Uterus (tissue), 2 donors: ENCODE results near the gene GLB1L2.

Experiments
- POLR2A ChIP-seq, 2 donors: fragments of 450-650 bp; IDR thresholded peaks; one replicate each; pipeline ENCODE4 v1.6.1; 2016; ENCODE audit warnings: antibody characterized with exemption in 2 of 2, mild to moderate bottlenecking in 1 of 2, moderate library complexity in 1 of 2
- TF ChIP-seq, protein P1 (sequence below), 4 experiments: fragments of 200-600 bp in 2 of 4; fragments of 450-650 bp in 2 of 4; sonication (generic) in 2 of 4; IDR thresholded peaks; one replicate each; pipeline ENCODE4 v1.5.1; 2016 to 2019; ENCODE audit warnings: antibody characterized with exemption in 4 of 4, mild to moderate bottlenecking in 2 of 4, moderate library complexity in 1 of 4

DNA sequence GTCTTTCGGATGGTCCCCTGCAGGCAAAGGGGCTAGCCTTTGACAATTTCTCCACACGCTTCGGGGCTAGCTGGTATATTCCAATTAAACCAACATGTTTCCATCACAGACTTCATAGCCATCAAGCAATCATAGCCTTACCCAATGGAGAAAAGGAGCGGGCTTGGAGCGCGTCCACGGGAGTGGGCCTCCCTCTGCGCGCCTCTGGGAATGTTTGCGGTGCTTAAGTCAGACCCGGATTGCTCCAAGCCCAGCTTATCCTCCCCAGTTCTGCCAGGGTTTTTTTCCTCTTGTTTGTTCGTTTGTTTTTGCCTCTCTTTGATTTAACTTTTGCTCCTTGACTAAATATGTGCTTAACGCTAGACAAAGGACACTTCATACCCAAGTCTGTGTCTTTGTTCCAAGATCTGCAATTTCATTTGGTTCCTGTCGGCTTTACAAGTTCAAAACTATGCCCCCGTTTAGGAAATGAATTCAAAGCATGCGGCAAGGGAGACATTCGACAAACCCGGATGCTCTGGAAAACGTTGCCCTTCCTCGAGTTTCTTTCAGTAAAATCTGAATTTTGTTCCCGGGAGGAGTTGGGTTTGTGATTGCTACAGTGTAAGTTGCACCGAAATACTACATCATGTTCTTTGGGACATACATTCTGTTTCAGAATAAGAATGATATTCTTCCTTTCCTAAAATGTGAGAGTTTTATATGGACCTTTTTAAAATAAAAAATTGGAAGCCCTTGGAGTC lies 1.0 kb upstream of the GLB1L2 start:
- no peak for TF ChIP-seq POLR2A (IDR thresholded peaks at IDR 0.05)
- TF ChIP-seq, protein P1, sequence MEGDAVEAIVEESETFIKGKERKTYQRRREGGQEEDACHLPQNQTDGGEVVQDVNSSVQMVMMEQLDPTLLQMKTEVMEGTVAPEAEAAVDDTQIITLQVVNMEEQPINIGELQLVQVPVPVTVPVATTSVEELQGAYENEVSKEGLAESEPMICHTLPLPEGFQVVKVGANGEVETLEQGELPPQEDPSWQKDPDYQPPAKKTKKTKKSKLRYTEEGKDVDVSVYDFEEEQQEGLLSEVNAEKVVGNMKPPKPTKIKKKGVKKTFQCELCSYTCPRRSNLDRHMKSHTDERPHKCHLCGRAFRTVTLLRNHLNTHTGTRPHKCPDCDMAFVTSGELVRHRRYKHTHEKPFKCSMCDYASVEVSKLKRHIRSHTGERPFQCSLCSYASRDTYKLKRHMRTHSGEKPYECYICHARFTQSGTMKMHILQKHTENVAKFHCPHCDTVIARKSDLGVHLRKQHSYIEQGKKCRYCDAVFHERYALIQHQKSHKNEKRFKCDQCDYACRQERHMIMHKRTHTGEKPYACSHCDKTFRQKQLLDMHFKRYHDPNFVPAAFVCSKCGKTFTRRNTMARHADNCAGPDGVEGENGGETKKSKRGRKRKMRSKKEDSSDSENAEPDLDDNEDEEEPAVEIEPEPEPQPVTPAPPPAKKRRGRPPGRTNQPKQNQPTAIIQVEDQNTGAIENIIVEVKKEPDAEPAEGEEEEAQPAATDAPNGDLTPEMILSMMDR (IDR thresholded peaks at IDR 0.05): no peak
